H1 (cell line): ENCODE results near the gene NR3C1. TPM values are rescaled to one million over a fixed set of nuclear protein-coding genes. Genes with fewer than 3 reads are reported as not detected.

Source experiments
- CTCF ChIA-PET: fragments of 300-600 bp; sonication (Branson Sonifier 250); formaldehyde crosslinking; loops from one replicate; lab custom pipeline; 2021; ENCODE audit not compliant: partially characterized antibody; lab: Charles Lee
- POLR2A ChIA-PET: fragments of 300-600 bp; sonication (Branson Sonifier 250); formaldehyde crosslinking; loops from one replicate; lab custom pipeline; 2021; ENCODE audit warnings: inconsistent platforms; ENCODE audit not compliant: partially characterized antibody; lab: Charles Lee
- DNase-seq, 2 experiments: peaks; one replicate each; pipeline versions ENCODE4 v3.0.0 to v3.0.0-alpha.2; 2010 to 2022; ENCODE audit warnings: low spot score in 2 of 2, low read depth in 1 of 2, mixed read lengths in 1 of 2
- FAIRE-seq: peaks from 2 replicates; lab custom pipeline; 2011; peaks lifted over from hg19 to GRCh38; lab: Jason Lieb, UNC
- H2AFZ ChIP-seq: 2 replicates; pipeline ENCODE4 v1.8.1; 2012; ENCODE audit warnings: low read length, inconsistent platforms
- H2AK5ac ChIP-seq: 2 replicates; pipeline ENCODE4 v1.6.1; 2013; ENCODE audit warnings: low read depth, low read length
- H2BK120ac ChIP-seq: replicated peaks from 2 replicates; pipeline ENCODE3; 2013; ENCODE audit warnings: low read depth, low read length, inconsistent platforms
- H2BK12ac ChIP-seq: 2 replicates; pipeline ENCODE4 v1.6.1; 2013; ENCODE audit warnings: low read depth, low read length
- H2BK15ac ChIP-seq: 2 replicates; pipeline ENCODE4 v1.6.1; 2013; ENCODE audit warnings: low read length
- H2BK20ac ChIP-seq: 2 replicates; pipeline ENCODE4 v1.6.1; 2013; ENCODE audit warnings: low read length
- H2BK5ac ChIP-seq: 2 replicates; pipeline ENCODE4 v1.6.1; 2013; ENCODE audit warnings: low read depth, low read length
- H3K14ac ChIP-seq: 2 replicates; pipeline ENCODE4 v1.6.1; 2013; ENCODE audit warnings: inconsistent platforms; ENCODE audit not compliant: insufficient read length
- H3K18ac ChIP-seq: 2 replicates; pipeline ENCODE4 v1.6.1; 2013; ENCODE audit warnings: low read length; ENCODE audit errors: extremely low read depth
- H3K23ac ChIP-seq: 2 replicates; pipeline ENCODE4 v1.6.1; 2013; ENCODE audit warnings: inconsistent platforms; ENCODE audit not compliant: insufficient read length
- H3K23me2 ChIP-seq: 2 replicates; pipeline ENCODE4 v1.6.1; 2013; ENCODE audit warnings: low read depth, low read length
- H3K27ac ChIP-seq: 2 replicates; pipeline ENCODE4 v1.6.1; 2011; ENCODE audit warnings: low read depth, low read length, inconsistent platforms
- H3K27me3 ChIP-seq, 4 experiments: replicated peaks in 1 of 4; 1 replicate in 1 of 4; 2 replicates in 3 of 4; pipeline versions ENCODE4 v1.6.1 to v1.8.1; 2011 to 2013; ENCODE audit warnings: low read length in 3 of 4, mild to moderate bottlenecking in 3 of 4, inconsistent platforms in 2 of 4, mixed read lengths in 2 of 4, moderate library complexity in 1 of 4; ENCODE audit not compliant: control insufficient read depth in 3 of 4, insufficient read depth in 3 of 4; ENCODE audit errors: extremely low read depth in 1 of 4
- H3K36me3 ChIP-seq, 4 experiments: 2 replicates each; pipeline versions ENCODE4 v1.6.1 to v1.8.1; 2011 to 2013; ENCODE audit warnings: mild to moderate bottlenecking in 4 of 4, low read length in 3 of 4, moderate library complexity in 2 of 4, control low read depth in 1 of 4, inconsistent platforms in 1 of 4; ENCODE audit not compliant: insufficient read depth in 4 of 4, control insufficient read depth in 2 of 4
- H3K4ac ChIP-seq: replicated peaks from 2 replicates; pipeline ENCODE3; 2013; ENCODE audit warnings: low read length, low read depth, mixed read lengths, inconsistent platforms; ENCODE audit not compliant: insufficient read length
- H3K4me1 ChIP-seq, 4 experiments: replicated peaks in 1 of 4; 1 replicate in 1 of 4; 2 replicates in 3 of 4; pipeline versions ENCODE4 v1.6.1 to v1.8.1; 2011 to 2013; ENCODE audit warnings: low read length in 3 of 4, inconsistent platforms in 2 of 4, mixed read lengths in 1 of 4; ENCODE audit not compliant: insufficient read depth in 4 of 4, control insufficient read depth in 3 of 4
- H3K4me2 ChIP-seq, 2 experiments: 2 replicates each; pipeline versions ENCODE4 v1.6.1 to v1.8.1; 2011 to 2013; ENCODE audit warnings: low read depth in 2 of 2, low read length in 2 of 2, control low read depth in 1 of 2, inconsistent platforms in 1 of 2, mild to moderate bottlenecking in 1 of 2; ENCODE audit not compliant: insufficient read depth in 1 of 2
- H3K4me3 ChIP-seq, 4 experiments: fragments of 200-600, 300-600 bp in 1 of 4; sonication (generic), shearing (Covaris generic), sonication (Bioruptor Twin) in 1 of 4; 2 replicates each; pipeline versions ENCODE4 v1.5.1 to v1.8.1; 2011 to 2016; ENCODE audit warnings: low read length in 4 of 4, low read depth in 3 of 4, control low read depth in 2 of 4, inconsistent platforms in 2 of 4, mild to moderate bottlenecking in 2 of 4, mixed read lengths in 1 of 4, moderate library complexity in 1 of 4; ENCODE audit not compliant: insufficient read depth in 2 of 4; ENCODE audit errors: extremely low read depth in 1 of 4
- H3K56ac ChIP-seq: replicated peaks from 2 replicates; pipeline ENCODE3; 2013; ENCODE audit warnings: low read depth, mild to moderate bottlenecking, mixed read lengths, low read length, inconsistent platforms; ENCODE audit not compliant: insufficient read length
- H3K79me1 ChIP-seq: 2 replicates; pipeline ENCODE4 v1.6.1; 2013; ENCODE audit warnings: low read depth, low read length, control low read depth
- H3K79me2 ChIP-seq, 2 experiments: 2 replicates each; pipeline versions ENCODE4 v1.6.1 to v1.8.1; 2012 to 2013; ENCODE audit warnings: low read length in 2 of 2, mild to moderate bottlenecking in 2 of 2, inconsistent platforms in 1 of 2; ENCODE audit not compliant: insufficient read depth in 2 of 2, control insufficient read depth in 1 of 2
- H3K9ac ChIP-seq, 4 experiments: replicated peaks in 1 of 4; 1 replicate in 1 of 4; 2 replicates in 3 of 4; pipeline versions ENCODE4 v1.6.1 to v1.8.1; 2011 to 2013; ENCODE audit warnings: low read depth in 3 of 4, low read length in 3 of 4, control low read depth in 2 of 4, mild to moderate bottlenecking in 2 of 4, moderate library complexity in 2 of 4, inconsistent platforms in 1 of 4; ENCODE audit errors: extremely low read depth in 1 of 4
- H3K9me3 ChIP-seq, 2 experiments: 2 replicates each; pipeline versions ENCODE4 v1.6.1 to v1.8.1; 2012 to 2013; ENCODE audit warnings: mild to moderate bottlenecking in 2 of 2, moderate library complexity in 2 of 2, control low read depth in 1 of 2, inconsistent platforms in 1 of 2, low read depth in 1 of 2, low read length in 1 of 2, mixed read lengths in 1 of 2; ENCODE audit not compliant: insufficient read depth in 2 of 2
- H4K20me1 ChIP-seq, 2 experiments: replicated peaks in 1 of 2; 2 replicates each; pipeline versions ENCODE3 to v1.8.1; 2011 to 2013; ENCODE audit warnings: inconsistent platforms in 2 of 2, low read length in 2 of 2, mild to moderate bottlenecking in 1 of 2; ENCODE audit not compliant: insufficient read depth in 2 of 2, control insufficient read depth in 1 of 2
- H4K5ac ChIP-seq: 2 replicates; pipeline ENCODE4 v1.6.1; 2013; ENCODE audit warnings: low read length, low read depth, mixed read lengths, inconsistent platforms; ENCODE audit not compliant: insufficient read length
- H4K8ac ChIP-seq: 2 replicates; pipeline ENCODE4 v1.8.0; 2013; ENCODE audit warnings: mild to moderate bottlenecking, moderate library complexity, low read length, inconsistent platforms; ENCODE audit not compliant: insufficient read depth; ENCODE audit errors: extremely low read depth
- H4K91ac ChIP-seq: replicated peaks from 2 replicates; pipeline ENCODE3; 2013; ENCODE audit warnings: low read length, mixed read lengths, inconsistent platforms; ENCODE audit not compliant: insufficient read length
- CEBPB ChIP-seq: IDR thresholded peaks from 2 replicates; pipeline ENCODE4 v1.6.1; 2012; ENCODE audit warnings: low read depth, low read length
- E2F6 ChIP-seq: IDR thresholded peaks from 2 replicates; pipeline ENCODE4 v1.6.1; 2012; ENCODE audit warnings: inconsistent platforms
- JUND ChIP-seq: IDR thresholded peaks from 2 replicates; pipeline ENCODE4 v1.6.1; 2011; ENCODE audit warnings: mild to moderate bottlenecking, improper control_type of control experiment, low read length
- MAFK ChIP-seq: IDR thresholded peaks from 2 replicates; pipeline ENCODE4 v1.6.1; 2012; ENCODE audit warnings: low read depth, mild to moderate bottlenecking, improper control_type of control experiment, low read length
- WGBS, 2 experiments: shearing (Covaris generic) in 1 of 2; methylation state at CpG; one replicate each; pipeline versions ENCODE4 v1.1.6 to v1.1.7; 2013 to 2015; ENCODE audit warnings: low lambda C conversion rate in 2 of 2, mixed read lengths in 2 of 2, inconsistent platforms in 1 of 2, low coverage in 1 of 2, missing lambda C conversion rate in 1 of 2; ENCODE audit not compliant: insufficient replicate concordance in 2 of 2, insufficient coverage in 1 of 2, insufficient read length in 1 of 2; ENCODE audit errors: extremely low coverage in 1 of 2, missing lambda C conversion rate in 1 of 2; 5-methylcytosine and 5-hydroxymethylcytosine counted together
- polyA plus RNA-seq, 7 experiments: library from polyadenylated mRNA; depleted of rRNA in 3 of 7; stranded (reverse) in 5 of 7; unstranded in 2 of 7; fragments of >200 nt in 5 of 7; fragments of 200-250 nt in 2 of 7; gene quantifications; 1 replicate in 5 of 7; 2 replicates in 1 of 7; 4 replicates in 1 of 7; pipeline versions ENCODE4 v1.2.1 to v1.2.3, GENCODE V29; 2011 to 2013; ENCODE audit warnings: missing spikeins in 2 of 7, mixed read lengths in 2 of 7
- total RNA-seq: library from RNA; stranded (reverse); fragmentation: NEBNext Ultra II Directional; extraction: Animal tissue kit (Norgen Biotek cat#: 25700); gene quantifications from 2 replicates; pipeline ENCODE4 v1.2.1, GENCODE V29; 2021
- TF ChIP-seq, protein P1 (sequence below), 3 experiments: IDR thresholded peaks; 1 replicate in 2 of 3; 2 replicates in 1 of 3; pipeline versions ENCODE4 v1.5.1 to v1.6.1; 2011; ENCODE audit warnings: low read length in 3 of 3, mild to moderate bottlenecking in 3 of 3, inconsistent platforms in 2 of 3, low read depth in 1 of 3, moderate library complexity in 1 of 3; ENCODE audit not compliant: insufficient read depth in 1 of 3; ENCODE audit errors: control extremely low read depth in 1 of 3

NR3C1 gene
- total and polyA plus RNA-seq, 2 of the 8 experiments (the other 6 are each of a cell fraction or from before 2014, with no cell fraction given): 1.7 to 5.4 TPM

GRCh38 chr5:143281226-143281625, 122.3 kb downstream of the NR3C1 start:
- no peak for DNase-seq
- Histone ChIP-seq H3K79me2 (no peaks in the 10 kb centered on the region), H3K27me3 (no peaks in the 10 kb centered on the region), H2BK20ac (no peak overlapping the region), H3K27ac (no peak overlapping the region), H3K56ac (no peak overlapping the region), H3K36me3 (no peaks in the 10 kb centered on the region), H4K91ac (no peak overlapping the region), H2AFZ (no peak overlapping the region), H3K4me3 (no peak overlapping the region), H3K23me2 (no peaks in the 10 kb centered on the region), H3K9me3 (peaks cover 0 to 3% of the 10 kb centered on the region in 2 experiments; a peak in 1 of 4 replicates), H3K79me1 (no peaks in the 10 kb centered on the region), H4K8ac (no peak overlapping the region), H2BK5ac (no peak overlapping the region), H3K9ac (no peak overlapping the region), H2BK12ac (no peak overlapping the region), H3K23ac (no peak overlapping the region), H4K20me1 (no peaks in the 10 kb centered on the region), H3K14ac (no peak overlapping the region), H3K18ac (no peak overlapping the region), H2BK120ac (no peak overlapping the region), H2BK15ac (no peak overlapping the region), H4K5ac (no peak overlapping the region), H3K4me1 (peaks cover 2 to 4% (median 3%) of the 10 kb centered on the region in 4 experiments; a peak in 5 of 7 replicates), H3K4me2 (no peak overlapping the region), H3K4ac (no peak overlapping the region), H2AK5ac (no peak overlapping the region)
- ChIA-PET CTCF (interaction anchor here (2.0 kb wide), 1 partner anchor 31 kb away, joined by 6 read pairs; no protein-coding TSS in a partner anchor), POLR2A (no interaction called here)
- TF ChIP-seq, protein P1, sequence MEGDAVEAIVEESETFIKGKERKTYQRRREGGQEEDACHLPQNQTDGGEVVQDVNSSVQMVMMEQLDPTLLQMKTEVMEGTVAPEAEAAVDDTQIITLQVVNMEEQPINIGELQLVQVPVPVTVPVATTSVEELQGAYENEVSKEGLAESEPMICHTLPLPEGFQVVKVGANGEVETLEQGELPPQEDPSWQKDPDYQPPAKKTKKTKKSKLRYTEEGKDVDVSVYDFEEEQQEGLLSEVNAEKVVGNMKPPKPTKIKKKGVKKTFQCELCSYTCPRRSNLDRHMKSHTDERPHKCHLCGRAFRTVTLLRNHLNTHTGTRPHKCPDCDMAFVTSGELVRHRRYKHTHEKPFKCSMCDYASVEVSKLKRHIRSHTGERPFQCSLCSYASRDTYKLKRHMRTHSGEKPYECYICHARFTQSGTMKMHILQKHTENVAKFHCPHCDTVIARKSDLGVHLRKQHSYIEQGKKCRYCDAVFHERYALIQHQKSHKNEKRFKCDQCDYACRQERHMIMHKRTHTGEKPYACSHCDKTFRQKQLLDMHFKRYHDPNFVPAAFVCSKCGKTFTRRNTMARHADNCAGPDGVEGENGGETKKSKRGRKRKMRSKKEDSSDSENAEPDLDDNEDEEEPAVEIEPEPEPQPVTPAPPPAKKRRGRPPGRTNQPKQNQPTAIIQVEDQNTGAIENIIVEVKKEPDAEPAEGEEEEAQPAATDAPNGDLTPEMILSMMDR (IDR thresholded peaks at IDR 0.05; ENCODE audit: control extremely low read depth in 1 of 3, insufficient read depth in 1 of 3, low read depth in 1 of 3, low read length in 3 of 3): no peak
- TF ChIP-seq E2F6 (no peak), JUND (no peak), CEBPB (no peak), MAFK (no peak)
- no peak for FAIRE-seq
- WGBS, 2 experiments: 96% methylated on average over 3 of the region's 3 CpGs; no CpG with 5 or more reads in 1 of the 2 experiments
